ACHN (cell line): ENCODE data around the gene FN3K.
"Not testable (repeated sequence)": the region's sequence is repeated elsewhere in the genome, so short reads cannot be mapped to it uniquely, and the experiment has no call there.

ENCODE experiments used
- DNase-seq: peaks from one replicate; pipeline ENCODE4 v3.0.0-alpha.2; 2015
- in situ Hi-C: cut with HindIII; loops from 2 replicates; pipeline ENCODE4 v1.10.0; 2017; ENCODE audit warnings: low sequenced_read_pairs, low pct_ligation_motif_present, low pct_unique_long_range_greater_than_20kb

Gene FN3K

DNA sequence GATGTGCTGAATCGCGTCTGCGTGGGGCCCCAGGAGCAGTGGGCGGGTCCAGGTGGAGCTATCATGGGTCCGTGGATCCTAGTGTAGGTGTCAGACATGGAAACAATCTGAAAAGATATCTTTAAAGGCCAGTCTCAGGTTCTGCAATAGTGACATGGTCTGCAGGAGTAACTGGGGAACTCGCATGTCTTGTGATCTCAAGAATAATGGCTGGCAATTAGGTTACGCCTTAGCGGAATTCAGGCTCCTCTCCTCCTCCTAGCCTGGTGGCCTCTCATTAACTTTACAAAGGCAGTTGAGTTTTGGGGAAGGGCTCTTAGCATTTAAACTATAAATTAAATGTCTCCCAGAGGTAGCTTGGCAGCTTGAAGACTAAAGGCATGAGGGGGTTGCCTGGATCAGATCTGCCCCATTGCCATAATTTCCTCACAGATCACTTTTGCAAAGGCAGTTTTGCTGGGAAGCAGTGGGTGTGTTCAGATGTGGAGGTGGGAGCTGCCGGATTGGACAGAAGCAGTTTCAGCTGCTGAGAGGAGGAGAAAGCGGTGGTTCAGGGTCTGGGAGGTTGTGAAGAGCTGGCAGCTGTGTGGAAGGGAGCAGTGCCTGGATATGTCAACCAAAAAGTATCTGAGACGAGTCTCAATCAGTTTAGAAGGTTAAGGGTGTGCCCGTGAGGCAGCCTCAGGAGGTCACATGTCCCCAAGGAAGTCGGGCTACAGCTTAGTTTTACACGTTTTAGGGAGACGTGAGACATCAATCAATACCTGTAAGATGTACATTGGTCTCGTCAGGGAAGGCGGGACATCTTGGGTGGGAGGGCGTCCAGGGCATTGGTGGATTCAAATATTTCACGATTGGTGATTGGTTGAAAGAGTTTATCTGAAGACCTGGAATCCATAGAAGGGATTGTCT lies 19.1 kb downstream of the FN3K start:
- DNase-seq, result no peak

DNA sequence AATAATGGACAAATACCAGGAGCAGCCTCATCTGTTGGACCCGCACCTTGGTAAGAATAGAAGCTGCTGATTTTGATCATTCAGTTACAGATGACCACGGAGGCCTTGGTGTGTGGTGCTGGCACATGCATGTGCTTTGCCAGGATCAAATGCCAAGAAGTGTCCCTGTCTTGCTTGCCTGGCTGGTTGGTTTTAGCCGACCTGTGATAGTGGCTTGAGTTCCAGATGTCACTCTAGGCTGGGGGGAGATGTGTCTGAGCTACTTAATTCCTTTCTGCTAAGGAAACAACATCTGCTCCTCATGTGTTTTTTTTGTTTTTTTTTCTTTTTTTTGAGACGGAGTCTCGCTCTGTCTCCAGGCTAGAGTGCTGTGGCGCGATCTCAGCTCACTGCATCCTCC lies 20.8 kb downstream of the FN3K start:
- DNase-seq, result no peak
- in situ Hi-C loops, result no loop called here

More for the DNA sequence above, 19.1 kb downstream of the FN3K start:
- in situ Hi-C loops, result no loop called here

DNA sequence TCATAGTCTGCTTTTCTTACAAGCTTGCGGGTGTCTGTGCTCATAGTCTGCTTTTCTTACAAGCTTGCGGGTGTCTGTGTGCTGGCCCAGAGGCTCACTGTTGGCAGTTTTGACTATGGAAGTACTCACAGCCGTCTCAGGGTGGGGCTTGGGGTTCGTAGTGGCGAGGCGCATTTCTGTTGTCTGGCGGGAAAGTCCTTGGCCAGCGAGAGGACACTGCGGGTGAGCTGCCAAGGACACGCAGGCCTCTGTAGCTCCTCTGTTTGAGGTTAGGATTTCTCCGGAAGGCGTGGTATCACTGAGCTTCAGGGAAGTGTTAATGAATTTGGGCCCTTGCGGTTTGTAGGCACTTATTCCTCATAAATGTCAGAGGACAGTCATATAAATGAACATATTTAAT lies 30.0 kb downstream of the FN3K start:
- no peak for DNase-seq
- in situ Hi-C loops, result no loop called here

DNA sequence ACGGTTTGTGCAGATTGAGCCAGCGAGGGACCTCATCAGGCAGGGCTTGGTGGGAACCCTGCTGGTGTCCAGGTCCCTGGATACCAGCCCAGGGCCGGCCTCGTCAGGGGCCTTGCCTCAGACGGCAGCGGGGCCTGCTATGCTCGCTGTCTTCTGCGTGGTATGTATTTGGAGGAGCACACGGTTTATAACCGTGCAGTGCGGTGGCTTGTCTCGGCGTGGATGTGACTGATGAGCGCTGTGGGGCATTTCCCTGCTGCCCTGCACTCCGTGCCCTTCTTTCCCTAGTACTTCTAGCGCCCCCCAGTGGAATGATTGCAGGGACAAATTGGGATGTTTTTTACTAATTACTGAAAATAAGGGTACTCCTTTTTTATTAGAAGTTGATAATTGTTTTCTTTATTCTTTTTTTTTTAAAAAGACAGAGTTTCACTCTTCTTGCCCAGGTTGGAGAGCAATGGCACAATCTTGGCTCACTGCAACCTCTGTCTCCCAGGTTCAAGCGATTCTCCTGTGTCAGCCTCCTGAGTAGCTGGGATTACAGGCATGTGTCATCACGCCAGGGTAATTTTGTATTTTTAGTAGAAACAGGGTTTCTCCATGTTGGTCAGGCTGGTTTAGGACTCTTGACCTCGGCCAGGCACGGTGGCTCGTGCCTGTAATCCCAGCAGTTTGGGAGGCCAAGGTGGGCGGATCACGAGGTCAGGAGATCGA lies 31.8 kb downstream of the FN3K start:
- in situ Hi-C loops, result no loop called here

DNA sequence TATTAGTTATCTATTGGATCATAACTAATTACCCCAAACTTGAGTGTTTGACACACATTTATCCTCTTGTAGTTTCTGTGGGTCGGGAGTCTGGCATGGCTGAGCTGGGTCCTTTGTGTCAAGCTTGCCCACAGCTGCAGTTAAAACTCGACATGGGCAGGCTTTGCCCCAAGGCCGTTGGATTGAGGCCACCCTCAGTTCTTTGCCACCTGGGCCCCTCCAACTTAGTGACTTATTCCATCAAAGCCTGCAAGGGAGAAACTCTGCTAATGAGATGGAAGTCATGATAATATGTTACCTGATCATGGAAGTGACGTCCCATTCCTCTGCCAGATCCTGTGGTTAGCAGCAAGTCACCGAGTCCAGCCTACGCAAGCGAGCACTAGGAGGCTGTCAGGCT lies 33.6 kb downstream of the FN3K start:
- in situ Hi-C loops, result no loop called here
- no peak for DNase-seq

More for the DNA sequence above, 31.8 kb downstream of the FN3K start:
- peak; percentile 55 for DNase-seq

DNA sequence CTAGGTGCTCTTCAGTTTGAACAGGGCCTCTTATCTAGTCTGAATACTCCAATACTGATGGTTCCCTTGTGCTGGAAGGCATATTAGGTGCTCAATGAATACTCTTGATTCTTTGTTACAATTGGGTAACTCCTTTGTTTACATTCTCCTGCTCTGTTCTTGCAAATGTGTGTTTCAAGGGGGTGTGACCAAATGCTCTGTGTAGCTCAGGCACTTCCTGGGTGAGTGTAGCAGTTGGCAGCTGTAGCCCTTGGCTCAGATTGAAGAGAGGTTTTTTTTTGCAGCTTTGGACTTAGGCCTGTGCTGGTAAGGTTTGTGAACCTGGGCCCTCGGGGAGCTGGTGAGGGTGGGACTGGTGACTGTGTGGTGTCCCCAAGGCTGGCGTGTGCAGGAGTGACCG lies 36.6 kb downstream of the FN3K start:
- in situ Hi-C loops, result no loop called here
- peak; percentile 26 for DNase-seq

DNA sequence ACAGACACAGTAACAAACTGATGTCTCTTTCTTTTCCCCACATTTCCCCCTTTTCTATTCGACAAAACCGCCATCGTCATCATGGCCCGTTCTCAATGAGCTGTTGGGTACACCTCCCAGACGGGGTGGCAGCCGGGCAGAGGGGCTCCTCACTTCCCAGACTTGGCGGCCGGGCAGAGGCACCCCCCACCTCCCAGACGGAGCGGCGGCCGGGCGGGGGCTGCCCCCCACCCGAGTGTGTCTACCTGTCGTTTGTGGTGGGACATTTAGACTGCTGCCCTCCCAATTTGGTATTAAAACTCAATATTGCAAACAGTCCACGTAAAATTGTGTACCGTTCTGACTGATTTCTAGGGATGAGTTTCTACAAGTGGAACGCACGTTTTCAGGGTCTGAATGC lies 39.0 kb downstream of the FN3K start:
- in situ Hi-C loops, DNase-seq: not testable (repeated sequence)

DNA sequence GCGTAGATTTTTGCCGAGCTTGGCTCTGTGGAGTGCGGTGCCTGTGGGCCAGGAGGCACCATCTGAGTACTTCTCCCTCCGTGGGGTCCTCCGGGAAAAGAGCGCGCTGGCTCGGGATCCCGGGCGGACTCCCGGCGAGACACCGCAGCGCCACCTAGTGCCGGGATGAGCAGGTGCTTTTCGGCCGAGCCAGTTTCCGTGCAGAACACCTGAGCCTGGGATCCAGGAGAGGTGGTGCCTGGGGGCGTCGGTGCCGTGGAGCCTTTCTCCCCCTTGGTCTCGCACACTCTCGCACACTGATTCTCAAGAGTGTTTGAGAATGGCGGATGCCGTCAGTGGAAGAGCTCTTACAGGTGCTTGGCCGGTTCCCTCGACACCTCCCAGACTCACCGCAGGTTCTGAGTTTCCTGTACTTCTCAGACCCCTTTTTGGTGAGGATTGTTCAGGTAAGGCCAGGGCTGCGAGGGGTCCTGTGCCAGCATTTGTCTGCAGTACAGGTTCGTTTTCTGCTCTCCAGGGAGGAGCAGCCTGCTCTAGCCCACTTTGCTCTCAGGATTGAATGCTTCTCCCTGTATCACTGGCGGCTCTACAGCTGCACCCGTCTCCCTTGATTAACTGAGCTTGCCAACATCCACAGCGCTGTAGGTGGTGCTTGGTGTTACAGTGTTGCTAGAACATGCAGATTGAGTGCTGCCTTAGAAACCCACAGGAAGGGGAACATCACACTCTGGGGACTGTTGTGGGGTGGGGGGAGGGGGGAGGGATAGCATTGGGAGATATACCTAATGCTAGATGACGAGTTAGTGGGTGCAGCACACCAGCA lies 39.8 kb downstream of the FN3K start:
- in situ Hi-C loops, result no loop called here
- DNase-seq, result peak; percentile 29

DNA sequence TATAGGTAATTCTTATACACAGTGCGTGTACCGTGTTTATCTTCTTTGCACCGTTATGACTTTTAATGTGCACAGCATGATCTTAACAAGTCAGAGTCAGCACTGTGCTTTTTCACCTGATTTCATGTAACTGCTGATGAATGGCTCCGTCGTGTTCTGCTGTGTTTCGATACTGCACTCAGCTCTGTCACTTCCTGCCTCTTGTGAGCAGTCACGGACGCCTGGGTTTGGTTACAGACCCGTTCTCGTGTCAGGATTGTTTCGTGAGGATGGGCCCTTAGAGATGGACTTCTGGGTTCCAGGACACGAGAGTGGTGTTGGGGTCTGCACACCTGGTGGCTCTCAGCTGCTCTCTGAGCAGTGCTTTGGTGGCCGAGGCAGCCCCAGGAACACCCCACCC lies 41.0 kb downstream of the FN3K start:
- in situ Hi-C loops, result no loop called here
- DNase-seq, result no peak

DNA sequence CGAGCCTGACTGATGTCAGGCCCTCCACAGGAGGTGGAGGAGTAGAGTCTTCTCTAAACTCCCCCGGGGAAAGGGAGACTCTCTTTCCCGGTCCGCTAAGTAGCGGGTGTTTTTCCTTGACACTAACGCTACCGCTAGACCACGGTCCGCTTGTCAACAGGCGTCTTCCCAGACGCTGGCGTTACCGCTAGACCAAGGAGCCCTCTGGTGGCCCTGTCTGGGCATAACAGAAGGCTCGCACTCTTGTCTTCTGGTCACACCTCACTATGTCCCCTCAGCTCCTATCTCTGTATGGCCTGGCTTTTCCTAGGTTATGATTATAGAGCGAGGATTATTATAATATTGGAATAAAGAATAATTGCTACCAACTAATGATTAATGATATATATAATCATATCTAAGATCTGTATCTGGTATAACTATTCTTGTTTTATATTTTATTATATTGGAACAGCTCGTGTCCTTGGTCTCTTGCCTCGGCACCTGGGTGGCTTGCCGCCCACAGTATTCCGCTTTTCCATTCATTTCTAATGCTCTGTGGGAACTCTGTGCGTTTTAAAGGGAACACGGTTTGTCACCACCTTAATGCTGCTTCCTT lies 42.5 kb downstream of the FN3K start:
- DNase-seq, in situ Hi-C loops: not testable (repeated sequence)

DNA sequence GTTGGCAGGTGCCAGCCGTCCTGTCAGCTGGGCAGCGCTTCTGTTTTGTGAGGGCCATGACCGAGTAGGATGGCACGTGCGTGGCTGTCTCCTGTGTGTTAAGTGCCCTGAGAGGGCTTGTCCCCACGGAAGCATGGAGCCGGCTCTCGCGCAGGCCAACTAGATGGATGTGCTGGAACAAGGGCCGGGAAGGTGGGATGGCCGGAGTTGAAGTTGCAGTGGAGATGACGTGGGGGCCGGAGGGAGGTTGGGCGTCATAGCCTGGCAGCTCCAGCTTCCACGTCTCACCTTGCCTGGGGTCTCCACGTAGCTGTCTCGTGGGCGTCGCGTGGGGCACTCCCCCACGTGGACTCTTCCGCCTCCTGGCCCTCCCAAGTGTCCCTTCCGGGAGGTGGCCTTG lies 44.1 kb downstream of the FN3K start:
- DNase-seq, result no peak
- in situ Hi-C loops, result no loop called here

DNA sequence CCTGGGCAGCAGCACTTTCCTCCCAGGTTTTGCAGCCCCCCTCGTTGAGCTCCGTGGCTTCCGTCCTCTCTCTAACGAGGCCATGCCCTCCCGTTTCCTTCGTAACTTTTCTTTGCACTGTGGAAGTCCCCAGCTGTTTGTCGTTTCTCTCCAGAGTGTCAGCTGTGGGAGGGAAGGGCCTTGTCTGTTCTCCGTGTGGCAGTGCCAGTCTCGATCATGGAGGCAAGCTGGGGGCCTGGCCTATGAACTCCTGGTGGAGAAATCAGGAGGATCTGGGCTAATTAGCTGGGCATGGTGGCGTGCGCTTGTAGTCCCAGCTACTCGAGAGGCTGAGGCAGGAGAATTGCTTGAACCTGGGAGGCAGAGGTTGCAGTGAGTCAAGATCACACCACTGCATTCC lies 44.8 kb downstream of the FN3K start:
- DNase-seq, result no peak

DNA sequence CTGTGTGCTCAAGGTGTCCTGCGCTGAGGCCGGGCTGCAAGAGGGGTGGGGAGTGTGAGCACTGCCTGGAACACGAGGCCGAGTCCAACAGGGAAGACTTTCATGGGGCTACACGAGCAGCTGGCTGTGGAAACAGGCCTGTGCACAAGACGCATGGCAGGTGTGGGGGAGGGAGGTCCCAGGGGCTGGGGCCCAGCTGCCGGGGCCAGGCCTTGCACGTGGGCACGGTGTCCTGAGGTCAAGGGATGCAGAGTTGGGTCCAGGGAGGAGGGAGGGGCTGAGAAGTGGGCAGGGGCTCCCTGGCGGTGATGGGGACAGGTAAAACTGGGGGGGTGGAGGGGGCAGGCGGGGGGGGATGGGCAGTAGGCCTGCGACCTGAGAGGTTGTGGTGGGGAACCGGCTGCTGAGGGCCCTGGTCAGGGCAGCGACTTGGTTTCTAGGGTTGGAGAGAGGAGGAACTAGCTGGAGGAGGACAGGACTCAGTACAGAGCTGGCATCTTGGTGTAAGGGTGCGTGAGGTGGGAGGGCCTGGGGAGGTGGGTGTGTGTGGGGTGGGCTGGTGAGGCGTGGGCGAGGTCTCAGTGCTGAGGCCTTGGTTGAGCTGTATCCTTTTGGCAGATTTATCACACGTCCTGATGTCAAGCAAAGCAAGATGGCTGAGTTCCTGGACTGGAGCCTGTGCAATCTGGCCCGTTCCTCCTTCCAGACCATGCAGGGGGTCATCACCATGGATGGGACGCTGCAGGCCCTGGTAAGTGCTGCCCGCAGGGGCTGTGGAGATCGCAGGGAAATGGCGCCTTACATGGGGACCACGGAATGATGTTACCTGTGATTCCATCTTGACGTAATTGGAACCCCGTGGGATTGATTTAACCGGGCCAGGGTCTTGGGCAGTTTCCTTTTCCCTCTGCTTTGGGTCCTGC lies 45.8 kb downstream of the FN3K start:
- DNase-seq, result no peak
- in situ Hi-C loops, result no loop called here

More for the DNA sequence above, 44.8 kb downstream of the FN3K start:
- in situ Hi-C loops, result no loop called here

DNA sequence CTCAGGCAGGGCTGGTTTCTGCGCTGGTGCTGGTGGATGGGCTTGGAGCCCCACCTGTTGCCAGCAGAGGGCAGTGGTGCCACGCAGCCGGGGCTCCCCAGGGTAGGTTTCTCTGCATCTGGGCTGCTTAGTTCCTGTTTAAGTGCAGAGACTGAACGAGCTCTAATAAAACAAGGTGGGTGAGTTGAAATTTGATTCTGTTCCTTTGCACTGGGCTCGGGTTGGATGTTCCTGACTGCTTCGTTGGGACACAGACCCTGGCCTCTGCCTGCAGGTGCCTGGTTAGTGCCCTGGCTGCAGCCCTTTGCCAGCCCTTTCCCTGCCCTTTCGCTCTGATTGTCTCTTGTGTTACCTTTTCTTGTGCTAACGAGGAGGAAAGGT lies 46.5 kb downstream of the FN3K start:
- in situ Hi-C loops, result no loop called here
- peak; percentile 72 for DNase-seq

DNA sequence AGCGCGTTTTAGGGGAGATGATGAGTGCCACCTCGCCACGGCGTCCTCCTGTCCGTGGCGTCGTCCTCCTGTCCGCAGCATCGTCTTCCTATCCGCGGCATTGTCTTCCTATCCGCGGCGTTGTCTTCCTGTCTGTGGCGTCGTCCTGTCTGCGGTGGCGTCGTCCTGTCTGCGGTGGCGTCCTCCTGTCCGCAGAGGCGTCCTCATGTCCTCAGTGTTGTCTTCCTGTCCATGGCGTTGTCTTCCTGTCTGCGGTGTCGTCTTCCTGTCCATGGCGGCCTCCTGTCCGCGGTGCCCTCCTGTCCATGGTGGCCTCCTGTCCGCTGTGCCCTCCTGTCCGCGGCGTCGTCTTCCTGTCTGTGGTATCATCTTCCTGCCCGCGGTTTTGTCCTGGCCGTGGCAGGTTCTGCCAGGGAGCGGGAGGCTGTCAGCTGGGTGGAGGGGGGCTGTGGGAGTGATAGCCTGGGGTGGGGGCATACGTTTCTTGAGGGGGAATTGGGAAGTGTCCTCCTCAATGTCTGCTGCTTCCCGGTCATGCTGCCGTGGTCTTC lies 47.3 kb downstream of the FN3K start:
- in situ Hi-C loops, result no loop called here
- no peak for DNase-seq

DNA sequence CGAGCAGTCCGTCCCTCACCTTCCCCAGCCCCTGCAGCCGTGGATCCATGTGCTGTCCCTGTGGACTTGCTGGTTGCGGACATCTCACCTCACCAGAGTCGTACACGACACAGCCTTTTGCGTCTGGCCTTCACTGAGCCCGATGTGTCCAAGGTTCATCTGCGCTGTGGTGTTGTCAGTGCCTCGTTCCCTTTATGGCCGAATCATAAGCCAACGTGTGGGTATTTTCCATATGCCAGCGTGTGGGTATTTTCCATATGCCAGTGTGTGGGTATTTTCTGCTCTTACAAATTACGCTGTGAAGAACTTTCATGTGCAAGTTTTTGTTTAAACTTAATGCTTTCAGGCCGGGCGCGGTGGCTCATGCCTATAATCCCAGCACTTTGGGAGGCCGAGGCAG lies 48.1 kb downstream of the FN3K start:
- in situ Hi-C loops, result no loop called here
- DNase-seq, result no peak

DNA sequence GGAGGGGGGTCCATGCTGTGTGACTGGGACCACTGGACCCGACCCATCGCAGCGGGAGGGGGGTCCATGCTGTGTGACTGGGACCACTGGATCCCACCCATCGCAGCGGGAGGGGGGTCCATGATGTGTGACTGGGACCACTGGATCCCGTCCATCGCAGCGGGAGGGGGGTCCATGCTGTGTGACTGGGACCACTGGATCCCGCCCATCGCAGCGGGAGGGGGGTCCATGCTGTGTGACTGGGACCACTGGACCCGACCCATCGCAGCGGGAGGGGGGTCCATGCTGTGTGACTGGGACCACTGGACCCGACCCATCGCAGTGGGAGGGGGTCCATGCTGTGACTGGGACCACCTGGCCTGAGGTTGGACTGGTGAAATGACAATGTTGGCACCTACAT lies 50.2 kb downstream of the FN3K start:
- DNase-seq, in situ Hi-C loops: not testable (repeated sequence)
